HEK293 (cell line): ENCODE measurements around the gene DAPK2.

ENCODE experiments used
- GFI1B ChIP-seq: fragments of 450-650 bp; formaldehyde crosslinking; IDR thresholded peaks from 2 replicates; pipeline ENCODE4 v1.5.1; 2016; ENCODE audit warnings: missing biosample characterization, missing genetic modification characterization
- GLIS2 ChIP-seq: fragments of 450-650 bp; formaldehyde crosslinking; IDR thresholded peaks from 2 replicates; pipeline ENCODE4 v1.5.1; 2016; ENCODE audit warnings: missing biosample characterization, missing genetic modification characterization
- HOXD13 ChIP-seq: sonication (generic); formaldehyde crosslinking; IDR thresholded peaks from 2 replicates; pipeline ENCODE4 v1.8.0; 2022; ENCODE audit warnings: missing genetic modification reagents, borderline replicate concordance
- KLF10 ChIP-seq: fragments of 450-650 bp; IDR thresholded peaks from 2 replicates; pipeline ENCODE4 v1.5.1; 2018; ENCODE audit warnings: missing biosample characterization, mild to moderate bottlenecking, missing genetic modification characterization
- KLF7 ChIP-seq: fragments of 450-650 bp; formaldehyde crosslinking; IDR thresholded peaks from 2 replicates; pipeline ENCODE4 v1.5.1; 2016; ENCODE audit warnings: missing biosample characterization, missing genetic modification characterization, borderline replicate concordance
- MZF1 ChIP-seq: fragments of 450-650 bp; formaldehyde crosslinking; IDR thresholded peaks from 2 replicates; pipeline ENCODE4 v1.5.1; 2017; ENCODE audit warnings: missing biosample characterization, missing genetic modification characterization, borderline replicate concordance
- SALL2 ChIP-seq: fragments of 450-650 bp; formaldehyde crosslinking; IDR thresholded peaks from 2 replicates; pipeline ENCODE4 v1.5.0; 2017; ENCODE audit warnings: missing biosample characterization, mild to moderate bottlenecking, missing genetic modification characterization, borderline replicate concordance
- SETDB1 ChIP-seq: IDR thresholded peaks from one replicate; pipeline ENCODE4 v1.6.1; 2017; ENCODE audit warnings: mild to moderate bottlenecking, low read length, moderate library complexity, mixed read lengths; ENCODE audit not compliant: insufficient read length
- ZIC2 ChIP-seq: fragments of 450-650 bp; formaldehyde crosslinking; IDR thresholded peaks from 2 replicates; pipeline ENCODE4 v1.5.1; 2016; ENCODE audit warnings: missing biosample characterization, missing genetic modification characterization
- ZNF350 ChIP-seq: fragments of 450-650 bp; formaldehyde crosslinking; IDR thresholded peaks from 2 replicates; pipeline ENCODE4 v1.5.0; 2017; ENCODE audit warnings: missing biosample characterization, mild to moderate bottlenecking, missing genetic modification characterization
- ZNF423 ChIP-seq: fragments of 450-650 bp; formaldehyde crosslinking; IDR thresholded peaks from 2 replicates; pipeline ENCODE4 v1.5.1; 2016; ENCODE audit warnings: missing biosample characterization, missing genetic modification characterization
- ZNF426 ChIP-seq: fragments of 450-650 bp; formaldehyde crosslinking; IDR thresholded peaks from 2 replicates; pipeline ENCODE4 v1.5.1; 2017; ENCODE audit warnings: missing biosample characterization, missing genetic modification characterization, mild to moderate bottlenecking, inconsistent platforms, moderate library complexity
- ZNF624 ChIP-seq: fragments of 450-650 bp; formaldehyde crosslinking; IDR thresholded peaks from 2 replicates; pipeline ENCODE4 v1.5.1; 2017; ENCODE audit warnings: missing biosample characterization, missing genetic modification characterization
- ZNF658 ChIP-seq: fragments of 450-650 bp; formaldehyde crosslinking; IDR thresholded peaks from 2 replicates; pipeline ENCODE4; 2016; ENCODE audit warnings: missing biosample characterization, missing genetic modification characterization
- ZNF660 ChIP-seq: fragments of 450-650 bp; IDR thresholded peaks from 2 replicates; pipeline ENCODE4 v1.5.1; 2018; ENCODE audit warnings: missing biosample characterization, mild to moderate bottlenecking, missing genetic modification characterization
- ZNF747 ChIP-seq: fragments of 450-650 bp; formaldehyde crosslinking; IDR thresholded peaks from 2 replicates; pipeline ENCODE4 v1.5.1; 2016; ENCODE audit warnings: missing biosample characterization, missing genetic modification characterization
- ZNF776 ChIP-seq: fragments of 450-650 bp; formaldehyde crosslinking; IDR thresholded peaks from 2 replicates; pipeline ENCODE4 v1.5.0; 2017; ENCODE audit warnings: missing biosample characterization, missing genetic modification characterization, borderline replicate concordance
- ZNF785 ChIP-seq: fragments of 450-650 bp; formaldehyde crosslinking; IDR thresholded peaks from 2 replicates; pipeline ENCODE4 v1.5.1; 2016; ENCODE audit warnings: missing biosample characterization, missing genetic modification characterization
- ZXDB ChIP-seq: fragments of 450-650 bp; formaldehyde crosslinking; IDR thresholded peaks from 2 replicates; pipeline ENCODE4 v1.5.1; 2016; ENCODE audit warnings: missing biosample characterization, missing genetic modification characterization
- TF ChIP-seq, protein P1 (sequence below): fragments of 450-650 bp; formaldehyde crosslinking; IDR thresholded peaks from 2 replicates; pipeline ENCODE4 v1.5.0; 2017; ENCODE audit warnings: missing biosample characterization, missing genetic modification characterization, borderline replicate concordance
- TF ChIP-seq, protein P2 (sequence below): fragments of 450-650 bp; formaldehyde crosslinking; IDR thresholded peaks from 2 replicates; pipeline ENCODE4 v1.5.1; 2017; ENCODE audit warnings: missing biosample characterization, mild to moderate bottlenecking, missing genetic modification characterization, moderate library complexity
- TF ChIP-seq, protein P3 (sequence below): fragments of 450-650 bp; formaldehyde crosslinking; optimal IDR thresholded peaks from 2 replicates; pipeline ENCODE3; 2016; ENCODE audit warnings: missing biosample characterization, mild to moderate bottlenecking, missing genetic modification characterization
- TF ChIP-seq, protein P4 (sequence below): fragments of 450-650 bp; formaldehyde crosslinking; IDR thresholded peaks from 2 replicates; pipeline ENCODE4 v1.5.1; 2016; ENCODE audit warnings: missing biosample characterization, missing genetic modification characterization
- TF ChIP-seq, protein P5 (sequence below): fragments of 450-650 bp; IDR thresholded peaks from 2 replicates; pipeline ENCODE4 v1.5.1; 2018; ENCODE audit warnings: missing biosample characterization, missing genetic modification characterization
- TF ChIP-seq, protein P6 (sequence below): fragments of 450-650 bp; formaldehyde crosslinking; IDR thresholded peaks from 2 replicates; pipeline ENCODE4 v1.5.1; 2016; ENCODE audit warnings: missing biosample characterization, missing genetic modification characterization
- TF ChIP-seq, protein P7 (sequence below): fragments of 450-650 bp; formaldehyde crosslinking; IDR thresholded peaks from 2 replicates; pipeline ENCODE4 v1.5.1; 2016; ENCODE audit warnings: missing biosample characterization, missing genetic modification characterization, low read depth

DAPK2 gene

DNA sequence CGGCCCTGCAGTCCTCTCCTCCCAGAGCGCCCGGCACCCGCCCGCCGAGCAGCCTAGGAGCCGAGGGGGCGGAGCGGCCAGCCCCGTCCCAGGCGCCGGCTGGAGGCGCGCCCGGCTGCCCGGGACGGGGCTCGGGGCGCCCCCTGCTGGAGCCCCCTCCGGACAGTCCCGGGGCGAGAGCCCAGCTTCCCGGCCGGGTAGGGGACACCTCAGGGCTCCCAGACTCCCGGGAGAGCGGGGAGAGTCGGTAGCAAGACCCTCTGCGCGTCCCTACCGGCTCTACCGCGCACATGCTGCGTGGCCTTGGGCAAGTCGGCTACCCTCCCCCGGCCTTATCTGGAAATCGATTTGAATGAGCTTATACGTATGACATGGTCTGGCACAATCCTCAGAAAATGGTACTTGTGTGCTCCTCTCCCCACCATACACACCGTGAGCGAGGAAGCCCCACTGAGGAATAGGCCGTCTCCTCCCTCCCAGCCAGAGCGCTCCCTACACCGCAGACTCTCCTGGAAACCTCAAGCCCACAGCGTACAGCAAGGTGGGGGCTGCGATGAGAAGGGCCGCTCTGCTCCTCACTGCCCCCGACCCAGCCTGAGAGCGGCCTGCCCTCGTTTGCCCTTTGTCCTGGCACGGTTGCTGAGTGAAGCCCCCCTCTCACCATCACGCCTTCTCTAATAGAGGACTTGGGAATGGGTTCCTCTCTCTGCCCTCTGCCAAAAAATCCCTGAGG, at the start of gene DAPK2 (continued):
- TF ChIP-seq, protein P1, sequence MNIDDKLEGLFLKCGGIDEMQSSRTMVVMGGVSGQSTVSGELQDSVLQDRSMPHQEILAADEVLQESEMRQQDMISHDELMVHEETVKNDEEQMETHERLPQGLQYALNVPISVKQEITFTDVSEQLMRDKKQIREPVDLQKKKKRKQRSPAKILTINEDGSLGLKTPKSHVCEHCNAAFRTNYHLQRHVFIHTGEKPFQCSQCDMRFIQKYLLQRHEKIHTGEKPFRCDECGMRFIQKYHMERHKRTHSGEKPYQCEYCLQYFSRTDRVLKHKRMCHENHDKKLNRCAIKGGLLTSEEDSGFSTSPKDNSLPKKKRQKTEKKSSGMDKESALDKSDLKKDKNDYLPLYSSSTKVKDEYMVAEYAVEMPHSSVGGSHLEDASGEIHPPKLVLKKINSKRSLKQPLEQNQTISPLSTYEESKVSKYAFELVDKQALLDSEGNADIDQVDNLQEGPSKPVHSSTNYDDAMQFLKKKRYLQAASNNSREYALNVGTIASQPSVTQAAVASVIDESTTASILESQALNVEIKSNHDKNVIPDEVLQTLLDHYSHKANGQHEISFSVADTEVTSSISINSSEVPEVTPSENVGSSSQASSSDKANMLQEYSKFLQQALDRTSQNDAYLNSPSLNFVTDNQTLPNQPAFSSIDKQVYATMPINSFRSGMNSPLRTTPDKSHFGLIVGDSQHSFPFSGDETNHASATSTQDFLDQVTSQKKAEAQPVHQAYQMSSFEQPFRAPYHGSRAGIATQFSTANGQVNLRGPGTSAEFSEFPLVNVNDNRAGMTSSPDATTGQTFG (tag by site-specific recombination), result no peak
- TF ChIP-seq SALL2 (no peak), ZNF776 (tag by site-specific recombination) (no peak), ZNF747 (tag by site-specific recombination) (no peak), KLF7 (no peak), MZF1 (tag by site-specific recombination) (no peak), HOXD13 (no peak), ZNF350 (no peak), ZNF658 (no peak), ZNF423 (tag by site-specific recombination) (peak; percentile 59; the same call in 1 of the 2 replicates), GLIS2 (tag by site-specific recombination) (peak; percentile 24; the same call in 1 of the 2 replicates), ZNF426 (tag by site-specific recombination) (no peak), SETDB1 (no peak), ZNF624 (tag by site-specific recombination) (no peak), KLF10 (no peak), GFI1B (tag by site-specific recombination) (no peak), ZXDB (tag by site-specific recombination) (no peak), ZNF785 (no peak), ZIC2 (tag by site-specific recombination) (peak; percentile 62), ZNF660 (peak; percentile 40; the same call in 1 of the 2 replicates)
- TF ChIP-seq, protein P2, sequence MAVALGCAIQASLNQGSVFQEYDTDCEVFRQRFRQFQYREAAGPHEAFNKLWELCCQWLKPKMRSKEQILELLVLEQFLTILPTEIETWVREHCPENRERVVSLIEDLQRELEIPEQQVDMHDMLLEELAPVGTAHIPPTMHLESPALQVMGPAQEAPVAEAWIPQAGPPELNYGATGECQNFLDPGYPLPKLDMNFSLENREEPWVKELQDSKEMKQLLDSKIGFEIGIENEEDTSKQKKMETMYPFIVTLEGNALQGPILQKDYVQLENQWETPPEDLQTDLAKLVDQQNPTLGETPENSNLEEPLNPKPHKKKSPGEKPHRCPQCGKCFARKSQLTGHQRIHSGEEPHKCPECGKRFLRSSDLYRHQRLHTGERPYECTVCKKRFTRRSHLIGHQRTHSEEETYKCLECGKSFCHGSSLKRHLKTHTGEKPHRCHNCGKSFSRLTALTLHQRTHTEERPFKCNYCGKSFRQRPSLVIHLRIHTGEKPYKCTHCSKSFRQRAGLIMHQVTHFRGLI (tag by site-specific recombination), result no peak
- TF ChIP-seq, protein P3, sequence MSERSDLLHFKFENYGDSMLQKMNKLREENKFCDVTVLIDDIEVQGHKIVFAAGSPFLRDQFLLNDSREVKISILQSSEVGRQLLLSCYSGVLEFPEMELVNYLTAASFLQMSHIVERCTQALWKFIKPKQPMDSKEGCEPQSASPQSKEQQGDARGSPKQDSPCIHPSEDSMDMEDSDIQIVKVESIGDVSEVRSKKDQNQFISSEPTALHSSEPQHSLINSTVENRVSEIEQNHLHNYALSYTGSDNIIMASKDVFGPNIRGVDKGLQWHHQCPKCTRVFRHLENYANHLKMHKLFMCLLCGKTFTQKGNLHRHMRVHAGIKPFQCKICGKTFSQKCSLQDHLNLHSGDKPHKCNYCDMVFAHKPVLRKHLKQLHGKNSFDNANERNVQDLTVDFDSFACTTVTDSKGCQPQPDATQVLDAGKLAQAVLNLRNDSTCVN, result peak; percentile 41
- TF ChIP-seq, protein P4, sequence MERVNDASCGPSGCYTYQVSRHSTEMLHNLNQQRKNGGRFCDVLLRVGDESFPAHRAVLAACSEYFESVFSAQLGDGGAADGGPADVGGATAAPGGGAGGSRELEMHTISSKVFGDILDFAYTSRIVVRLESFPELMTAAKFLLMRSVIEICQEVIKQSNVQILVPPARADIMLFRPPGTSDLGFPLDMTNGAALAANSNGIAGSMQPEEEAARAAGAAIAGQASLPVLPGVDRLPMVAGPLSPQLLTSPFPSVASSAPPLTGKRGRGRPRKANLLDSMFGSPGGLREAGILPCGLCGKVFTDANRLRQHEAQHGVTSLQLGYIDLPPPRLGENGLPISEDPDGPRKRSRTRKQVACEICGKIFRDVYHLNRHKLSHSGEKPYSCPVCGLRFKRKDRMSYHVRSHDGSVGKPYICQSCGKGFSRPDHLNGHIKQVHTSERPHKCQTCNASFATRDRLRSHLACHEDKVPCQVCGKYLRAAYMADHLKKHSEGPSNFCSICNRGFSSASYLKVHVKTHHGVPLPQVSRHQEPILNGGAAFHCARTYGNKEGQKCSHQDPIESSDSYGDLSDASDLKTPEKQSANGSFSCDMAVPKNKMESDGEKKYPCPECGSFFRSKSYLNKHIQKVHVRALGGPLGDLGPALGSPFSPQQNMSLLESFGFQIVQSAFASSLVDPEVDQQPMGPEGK, result 0 out of 2 replicates have a peak, but pooled peaks have one; percentile 44
- TF ChIP-seq, protein P5, sequence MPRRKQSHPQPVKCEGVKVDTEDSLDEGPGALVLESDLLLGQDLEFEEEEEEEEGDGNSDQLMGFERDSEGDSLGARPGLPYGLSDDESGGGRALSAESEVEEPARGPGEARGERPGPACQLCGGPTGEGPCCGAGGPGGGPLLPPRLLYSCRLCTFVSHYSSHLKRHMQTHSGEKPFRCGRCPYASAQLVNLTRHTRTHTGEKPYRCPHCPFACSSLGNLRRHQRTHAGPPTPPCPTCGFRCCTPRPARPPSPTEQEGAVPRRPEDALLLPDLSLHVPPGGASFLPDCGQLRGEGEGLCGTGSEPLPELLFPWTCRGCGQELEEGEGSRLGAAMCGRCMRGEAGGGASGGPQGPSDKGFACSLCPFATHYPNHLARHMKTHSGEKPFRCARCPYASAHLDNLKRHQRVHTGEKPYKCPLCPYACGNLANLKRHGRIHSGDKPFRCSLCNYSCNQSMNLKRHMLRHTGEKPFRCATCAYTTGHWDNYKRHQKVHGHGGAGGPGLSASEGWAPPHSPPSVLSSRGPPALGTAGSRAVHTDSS (tag by site-specific recombination), result no peak
- TF ChIP-seq, protein P6, sequence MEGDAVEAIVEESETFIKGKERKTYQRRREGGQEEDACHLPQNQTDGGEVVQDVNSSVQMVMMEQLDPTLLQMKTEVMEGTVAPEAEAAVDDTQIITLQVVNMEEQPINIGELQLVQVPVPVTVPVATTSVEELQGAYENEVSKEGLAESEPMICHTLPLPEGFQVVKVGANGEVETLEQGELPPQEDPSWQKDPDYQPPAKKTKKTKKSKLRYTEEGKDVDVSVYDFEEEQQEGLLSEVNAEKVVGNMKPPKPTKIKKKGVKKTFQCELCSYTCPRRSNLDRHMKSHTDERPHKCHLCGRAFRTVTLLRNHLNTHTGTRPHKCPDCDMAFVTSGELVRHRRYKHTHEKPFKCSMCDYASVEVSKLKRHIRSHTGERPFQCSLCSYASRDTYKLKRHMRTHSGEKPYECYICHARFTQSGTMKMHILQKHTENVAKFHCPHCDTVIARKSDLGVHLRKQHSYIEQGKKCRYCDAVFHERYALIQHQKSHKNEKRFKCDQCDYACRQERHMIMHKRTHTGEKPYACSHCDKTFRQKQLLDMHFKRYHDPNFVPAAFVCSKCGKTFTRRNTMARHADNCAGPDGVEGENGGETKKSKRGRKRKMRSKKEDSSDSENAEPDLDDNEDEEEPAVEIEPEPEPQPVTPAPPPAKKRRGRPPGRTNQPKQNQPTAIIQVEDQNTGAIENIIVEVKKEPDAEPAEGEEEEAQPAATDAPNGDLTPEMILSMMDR (tag by site-specific recombination), result peak; percentile 31; the same call in 1 of the 2 replicates
- TF ChIP-seq, protein P7, sequence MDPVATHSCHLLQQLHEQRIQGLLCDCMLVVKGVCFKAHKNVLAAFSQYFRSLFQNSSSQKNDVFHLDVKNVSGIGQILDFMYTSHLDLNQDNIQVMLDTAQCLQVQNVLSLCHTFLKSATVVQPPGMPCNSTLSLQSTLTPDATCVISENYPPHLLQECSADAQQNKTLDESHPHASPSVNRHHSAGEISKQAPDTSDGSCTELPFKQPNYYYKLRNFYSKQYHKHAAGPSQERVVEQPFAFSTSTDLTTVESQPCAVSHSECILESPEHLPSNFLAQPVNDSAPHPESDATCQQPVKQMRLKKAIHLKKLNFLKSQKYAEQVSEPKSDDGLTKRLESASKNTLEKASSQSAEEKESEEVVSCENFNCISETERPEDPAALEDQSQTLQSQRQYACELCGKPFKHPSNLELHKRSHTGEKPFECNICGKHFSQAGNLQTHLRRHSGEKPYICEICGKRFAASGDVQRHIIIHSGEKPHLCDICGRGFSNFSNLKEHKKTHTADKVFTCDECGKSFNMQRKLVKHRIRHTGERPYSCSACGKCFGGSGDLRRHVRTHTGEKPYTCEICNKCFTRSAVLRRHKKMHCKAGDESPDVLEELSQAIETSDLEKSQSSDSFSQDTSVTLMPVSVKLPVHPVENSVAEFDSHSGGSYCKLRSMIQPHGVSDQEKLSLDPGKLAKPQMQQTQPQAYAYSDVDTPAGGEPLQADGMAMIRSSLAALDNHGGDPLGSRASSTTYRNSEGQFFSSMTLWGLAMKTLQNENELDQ (tag by site-specific recombination), result no peak
